CD4-positive, alpha-beta T cell treated with Interleukin-17A for 4 hours (primary cell): Measurements from ENCODE around the gene POP7.
A peak's percentile ranks its signal among the peaks of the same experiment; 100 is the strongest.

ENCODE experiments used
- DNase-seq: peaks from one replicate; pipeline ENCODE4 v3.0.0-alpha.2; 2020; ENCODE audit warnings: mixed read lengths

Gene POP7

DNA sequence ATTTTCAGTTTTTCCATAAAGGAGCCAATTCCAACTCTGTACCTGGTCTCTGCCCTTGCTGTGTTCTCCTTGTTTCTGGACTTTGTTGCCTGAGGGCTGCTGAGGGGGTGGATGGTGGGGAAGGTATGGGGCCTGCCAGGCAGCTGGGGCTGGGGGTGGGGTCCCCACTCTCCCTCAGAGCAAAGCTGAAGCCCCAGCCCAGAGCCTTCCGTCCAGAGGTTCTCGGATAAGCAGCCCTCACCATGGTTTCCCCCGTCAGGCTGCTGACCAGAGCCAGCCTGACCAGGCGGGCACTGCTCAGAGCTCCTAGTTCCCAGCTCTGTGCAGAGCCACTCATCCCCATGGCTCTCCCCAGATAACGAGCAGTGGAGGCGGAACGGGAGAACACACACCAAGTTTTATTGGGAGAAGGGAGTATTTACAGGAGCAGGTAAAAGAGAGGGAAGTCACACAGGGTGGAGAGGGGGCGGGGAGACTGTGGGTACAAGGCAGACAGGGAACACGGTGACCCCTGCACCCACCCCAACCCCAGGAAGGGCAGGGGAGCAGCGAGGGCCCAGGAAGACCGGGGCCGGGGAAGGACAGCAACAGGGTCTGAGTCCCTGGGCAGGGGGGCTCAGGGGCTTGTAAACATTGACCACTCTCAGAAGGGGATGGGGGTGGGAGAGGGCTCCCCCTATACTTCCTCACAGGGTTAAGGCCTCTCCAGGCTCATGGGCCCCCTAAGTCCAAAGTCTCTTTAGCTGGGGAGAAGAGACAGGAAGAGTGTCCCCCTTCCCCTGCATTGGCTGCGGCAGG lies 26.6 kb upstream of the POP7 start:
- no peak for DNase-seq

DNA sequence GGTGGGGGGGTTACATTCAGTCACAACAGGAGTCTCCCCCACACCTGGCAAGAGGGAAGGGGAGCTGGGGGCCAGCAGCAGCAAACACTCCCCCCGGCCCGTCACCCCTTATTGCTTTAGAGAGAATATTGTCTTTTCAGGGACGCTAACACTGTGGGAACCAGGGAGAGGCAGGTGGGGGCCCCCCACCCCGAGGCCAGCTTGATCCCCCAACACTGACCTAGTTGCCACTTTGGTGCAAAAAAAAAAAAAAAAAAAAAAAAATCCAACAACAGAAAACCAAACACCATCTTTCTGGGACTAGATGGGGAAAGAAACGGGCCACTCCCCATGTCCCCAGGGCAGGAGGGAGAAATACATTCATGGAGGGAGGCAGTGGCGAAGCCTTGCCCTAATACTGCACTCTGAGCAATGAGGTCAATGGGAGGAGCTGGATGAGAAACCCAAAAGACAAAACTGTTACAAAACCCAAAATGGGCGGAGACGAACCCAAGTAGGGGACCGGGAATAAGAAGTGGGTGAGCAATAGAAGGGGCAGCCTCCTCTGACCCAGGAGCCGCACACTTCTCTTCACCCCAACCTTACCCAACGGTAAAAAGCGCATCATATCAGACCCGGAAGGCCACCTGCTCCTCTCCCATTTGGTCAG lies 25.9 kb upstream of the POP7 start:
- DNase-seq: no peak

DNA sequence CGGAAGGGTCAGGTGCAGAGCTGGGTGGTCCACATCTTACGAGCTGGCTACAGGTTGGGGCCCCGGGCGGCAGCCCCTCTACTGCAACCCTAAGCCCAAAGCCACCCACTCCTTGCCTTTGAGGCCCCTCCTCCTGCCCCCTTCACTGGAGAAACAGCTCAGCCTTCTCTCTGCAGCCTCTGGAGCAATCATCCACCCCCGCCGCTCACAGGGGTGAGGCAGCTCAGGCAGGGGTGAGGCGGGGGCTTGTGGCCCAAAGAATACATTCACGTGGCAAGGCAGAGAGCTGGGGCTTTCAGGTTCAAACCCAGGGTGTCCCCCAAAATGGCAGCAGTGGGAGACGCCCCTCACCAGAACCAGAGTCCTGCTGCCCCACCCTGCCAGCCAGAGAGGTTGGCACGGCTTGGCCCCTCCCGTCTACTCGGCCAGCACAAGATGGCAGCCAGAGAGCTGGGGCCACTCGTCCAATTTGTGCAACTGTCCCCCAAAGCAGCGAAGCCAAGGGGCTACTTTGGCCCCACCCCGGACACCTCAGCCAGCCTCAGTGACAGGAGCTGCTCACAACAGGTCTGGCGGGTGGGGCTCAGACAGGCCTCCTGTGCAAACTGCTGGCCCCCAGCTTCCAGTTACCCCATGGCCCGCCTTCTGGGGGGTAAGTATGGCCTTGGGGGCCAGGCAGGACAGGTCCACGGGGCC lies 25.2 kb upstream of the POP7 start:
- DNase-seq: peak; percentile 27

DNA sequence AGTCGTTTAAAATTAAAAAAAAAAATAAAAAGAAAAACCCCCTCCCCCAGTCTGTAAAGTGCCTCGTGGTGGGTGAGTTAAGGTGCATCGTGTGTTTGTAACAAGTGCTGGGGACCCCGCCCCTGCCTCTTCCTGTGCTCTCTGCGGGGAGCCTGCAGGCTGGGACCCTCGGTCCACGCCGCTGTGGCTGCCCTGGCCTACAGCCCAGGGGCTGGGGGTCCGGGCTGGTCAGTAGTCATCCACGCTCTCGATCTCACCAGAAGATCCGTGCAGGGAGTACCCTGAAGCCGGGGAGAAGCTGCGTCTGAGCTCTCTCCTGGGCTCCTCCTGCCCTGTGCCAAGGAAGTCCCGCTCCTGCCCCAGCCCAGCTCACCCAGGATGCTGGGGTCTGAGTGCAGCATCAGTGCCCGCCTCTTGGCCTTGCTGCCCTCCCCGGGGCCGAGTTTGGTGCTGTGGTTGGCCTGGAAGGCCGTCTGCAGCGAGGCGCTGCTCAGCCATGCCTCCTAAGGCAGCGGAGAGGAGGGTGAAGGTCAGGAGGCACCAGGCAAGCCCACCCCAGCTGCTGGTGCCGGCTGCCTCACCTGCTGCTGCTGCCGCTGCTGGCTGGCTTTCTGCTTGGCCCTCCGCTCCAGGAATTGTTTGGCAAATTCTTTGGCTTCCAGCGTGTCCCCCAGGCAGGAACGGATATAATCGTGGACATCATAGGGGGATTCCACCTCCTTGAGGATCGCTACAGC lies 24.3 kb upstream of the POP7 start:
- no peak for DNase-seq

DNA sequence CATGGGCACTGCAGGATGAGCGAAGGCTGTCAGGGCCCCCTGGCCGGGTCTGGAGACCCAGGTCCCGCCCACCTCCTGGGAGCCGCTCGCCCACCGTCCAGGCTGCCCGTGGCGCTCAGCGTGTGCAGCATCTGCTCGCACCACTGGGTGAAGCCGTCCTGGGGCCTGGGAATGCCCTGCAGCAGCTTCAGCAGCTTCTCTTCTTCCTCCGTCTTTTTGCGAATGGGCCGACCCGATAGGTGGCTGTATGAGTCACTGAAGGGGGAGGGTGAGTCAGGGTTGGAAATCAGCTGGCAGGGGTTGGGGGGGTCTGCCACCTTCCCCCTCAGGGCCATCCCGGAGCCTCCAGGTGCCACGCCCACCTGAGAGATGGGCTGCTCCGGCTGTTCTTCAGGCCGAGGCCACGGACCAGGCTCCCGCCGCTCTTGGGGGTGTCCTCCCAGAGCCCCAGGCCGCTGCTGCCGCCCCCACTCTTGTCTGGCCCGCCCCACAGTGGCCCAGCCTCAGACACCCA lies 23.6 kb upstream of the POP7 start:
- peak; percentile 43 for DNase-seq

DNA sequence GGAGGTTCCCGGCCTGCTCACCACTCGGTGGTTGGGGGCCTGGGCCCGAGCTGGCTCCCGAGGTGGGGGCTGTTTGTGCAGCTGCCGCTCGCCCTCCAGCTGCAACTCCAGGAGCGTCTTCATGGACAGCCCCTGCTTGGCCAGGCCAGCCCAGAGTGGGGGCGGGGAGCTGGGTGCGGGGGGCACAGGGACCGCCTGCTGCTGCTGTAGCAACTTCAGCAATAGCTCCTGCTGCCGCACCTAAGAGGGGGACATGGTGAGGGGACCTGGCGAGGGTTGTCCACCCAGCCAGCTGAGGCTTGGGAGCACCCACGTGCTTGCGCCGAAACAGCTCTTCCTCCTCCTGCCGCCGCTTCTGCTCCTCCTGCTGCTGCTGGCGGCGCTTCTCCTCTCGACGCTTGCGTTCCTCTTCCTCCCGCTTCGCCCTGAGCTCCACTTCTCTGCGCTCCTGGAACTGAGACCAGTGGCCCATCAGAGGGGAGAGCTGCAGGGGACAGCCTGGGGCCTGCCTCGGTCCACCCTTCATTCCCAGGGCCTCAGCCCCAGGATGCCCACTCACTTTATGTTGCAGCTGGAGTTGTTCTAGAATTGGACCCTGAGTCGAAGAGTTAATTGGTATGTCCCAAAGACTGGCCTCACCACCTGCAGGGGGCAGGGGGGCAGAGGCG lies 22.8 kb upstream of the POP7 start:
- no peak for DNase-seq

DNA sequence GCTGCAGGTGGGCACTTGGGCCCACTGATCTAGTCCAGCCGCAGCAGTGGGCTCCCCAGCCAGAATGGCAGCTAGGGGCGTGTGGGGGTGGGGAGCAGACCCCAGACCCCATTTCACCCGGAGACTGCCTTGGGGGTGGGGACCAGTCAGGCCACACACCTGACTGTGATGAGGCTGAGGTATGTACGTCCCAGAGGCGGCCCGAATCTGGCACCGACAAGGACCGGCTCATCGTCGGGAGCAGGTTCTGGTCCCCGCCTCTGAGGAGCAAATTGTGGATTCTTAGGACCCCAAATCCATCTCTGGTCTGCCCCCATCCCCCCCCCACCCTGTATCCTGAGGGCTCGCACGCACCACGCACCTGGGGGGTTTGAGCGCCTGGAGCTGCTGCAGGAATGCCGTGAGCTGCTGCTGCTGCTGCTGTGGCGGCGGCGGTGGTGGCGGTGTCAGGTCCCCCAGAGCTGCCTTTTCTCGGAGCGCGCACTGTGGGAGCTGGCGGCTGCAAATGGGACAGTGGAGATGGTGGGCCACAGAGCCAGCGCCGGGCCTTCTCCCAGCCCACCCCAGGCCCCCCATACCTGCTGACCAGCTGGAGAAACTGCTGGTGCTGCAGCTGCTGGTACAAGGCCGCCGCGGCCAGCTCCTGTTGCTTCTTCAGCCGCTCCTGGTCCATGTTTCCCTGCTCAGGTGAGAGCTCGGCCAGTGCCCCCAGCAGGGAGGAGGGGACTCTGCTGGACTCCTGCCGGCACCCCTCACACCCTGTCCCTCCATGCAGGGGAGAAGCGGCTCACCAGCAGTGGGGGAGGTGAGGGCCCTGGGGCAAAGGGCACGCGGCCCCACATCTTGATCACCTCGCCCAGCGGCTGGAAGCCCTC lies 22.0 kb upstream of the POP7 start:
- no peak for DNase-seq

DNA sequence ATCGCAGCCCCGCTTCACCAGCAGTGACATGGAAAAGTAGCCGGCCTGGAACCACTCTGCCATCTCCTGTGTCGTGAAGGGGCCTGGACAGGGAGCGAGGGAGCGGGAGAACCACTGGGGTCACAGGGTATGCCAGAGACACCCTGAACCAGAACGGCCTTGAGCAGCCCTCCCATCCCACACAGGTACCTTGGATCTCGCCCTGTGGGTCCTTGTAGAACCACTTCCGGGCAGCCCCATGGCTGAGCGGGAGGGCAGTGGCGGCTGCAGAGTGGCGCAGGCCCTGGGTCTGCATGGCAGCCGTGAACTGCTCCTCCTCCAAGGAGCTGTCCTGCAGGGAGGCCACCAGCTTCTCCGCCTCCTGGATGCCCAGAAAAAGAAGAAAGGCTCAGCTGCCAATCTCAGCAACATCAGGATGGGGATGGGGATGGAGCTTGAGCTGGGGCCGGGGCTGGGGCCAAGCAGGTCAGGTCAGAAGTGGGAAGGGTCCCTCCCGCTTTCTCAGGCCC lies 21.3 kb upstream of the POP7 start:
- DNase-seq: no peak

DNA sequence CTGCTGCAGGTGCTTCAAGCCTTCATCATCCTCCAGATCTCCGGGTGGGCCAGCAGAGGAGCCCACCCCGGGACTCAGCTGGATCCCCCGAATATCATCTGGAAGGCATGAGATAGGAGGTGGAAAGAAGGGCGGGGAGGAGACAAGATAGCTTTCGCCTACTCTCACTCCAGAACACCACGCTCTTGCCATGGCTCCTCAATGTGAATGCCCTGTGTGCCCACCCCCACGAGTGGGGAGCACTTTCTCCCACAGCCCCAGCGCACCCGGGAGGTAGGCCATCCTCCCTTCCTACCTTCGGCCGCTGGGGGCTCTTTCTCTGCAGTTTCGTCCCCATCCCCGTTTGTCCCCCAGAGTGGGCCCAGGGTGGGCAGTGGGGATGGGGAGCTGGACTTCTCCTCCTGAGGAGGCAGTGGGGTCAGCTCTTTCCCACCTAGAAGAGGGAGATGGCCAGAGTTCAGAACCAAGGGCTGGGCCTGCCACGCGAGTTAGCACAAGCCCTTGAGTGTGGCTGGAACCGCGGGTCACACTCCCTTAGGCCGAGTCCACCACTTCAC lies 20.8 kb upstream of the POP7 start:
- no peak for DNase-seq

DNA sequence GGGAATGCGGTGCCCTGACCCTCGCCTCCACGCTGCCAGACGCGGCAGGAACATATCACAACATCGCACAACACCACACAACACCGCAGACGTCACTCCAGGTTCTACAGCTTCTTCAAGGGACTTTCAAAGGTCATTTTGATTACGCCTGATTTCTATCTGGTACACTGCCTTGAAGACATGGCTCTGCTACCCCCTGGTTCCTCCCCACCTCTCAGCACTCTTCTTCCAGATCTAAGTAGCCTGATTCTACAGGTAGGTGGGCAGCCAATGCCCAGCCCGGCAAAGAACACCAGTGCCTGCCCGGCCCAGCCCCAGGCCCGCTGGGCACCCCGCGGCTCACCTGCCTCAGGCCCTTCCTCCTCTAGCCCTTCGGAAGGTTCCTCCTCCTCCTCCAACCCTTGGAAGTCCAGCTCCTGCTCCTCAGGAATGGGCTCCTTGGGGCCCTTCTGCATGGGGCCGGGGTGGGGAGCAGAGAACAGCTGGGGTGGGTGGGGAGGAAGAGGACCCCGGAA lies 20.2 kb upstream of the POP7 start:
- DNase-seq: no peak

DNA sequence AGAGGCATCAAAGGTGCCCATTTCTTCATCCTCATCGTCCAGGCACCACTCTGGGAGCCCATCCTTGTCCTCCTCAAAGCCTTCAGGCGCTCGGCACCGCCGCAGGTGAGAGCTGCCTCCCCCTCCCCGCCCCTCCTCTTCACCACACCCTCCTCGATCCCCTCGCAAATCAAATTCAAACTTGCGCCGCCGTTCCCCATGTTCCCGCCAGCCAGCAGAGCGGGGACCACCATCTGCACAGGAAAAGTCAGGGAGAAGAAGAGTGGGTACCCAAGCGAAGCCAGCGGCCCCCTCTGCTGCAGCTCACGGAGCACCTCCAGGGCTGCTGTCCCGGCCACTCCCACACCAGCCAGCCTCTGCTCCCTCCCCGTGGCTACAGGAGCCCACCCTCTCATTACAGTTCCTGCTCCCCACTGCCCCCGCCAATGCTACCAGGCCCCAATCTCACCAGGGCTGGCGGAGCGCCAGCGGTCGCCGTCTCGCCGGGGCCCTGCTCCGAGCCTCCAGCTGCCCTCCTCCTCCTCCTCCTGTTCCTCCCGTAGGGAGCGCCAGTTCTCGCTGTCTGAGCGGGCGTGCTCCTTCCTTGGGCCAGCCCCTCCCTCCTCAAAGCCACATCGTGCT lies 19.6 kb upstream of the POP7 start:
- DNase-seq: no peak

DNA sequence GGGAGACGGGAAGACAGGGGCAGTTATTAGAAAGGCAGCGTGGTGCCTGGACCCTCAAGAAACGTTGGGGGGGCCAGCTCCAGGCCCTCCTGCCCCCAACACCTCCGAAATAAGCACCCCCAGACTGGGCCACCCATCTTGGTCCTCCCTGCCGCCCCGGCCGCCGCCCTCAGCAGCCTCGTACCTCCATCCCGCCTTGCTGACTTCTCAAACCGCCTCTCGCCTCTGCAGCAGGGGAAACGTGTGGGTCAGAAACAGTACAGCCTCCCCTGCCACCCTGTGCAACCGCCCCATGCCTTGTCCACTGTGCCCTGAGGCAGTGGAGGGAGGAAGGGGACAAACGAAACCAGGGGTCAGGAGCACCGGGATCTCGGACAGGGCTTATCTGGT lies 19.1 kb upstream of the POP7 start:
- no peak for DNase-seq

DNA sequence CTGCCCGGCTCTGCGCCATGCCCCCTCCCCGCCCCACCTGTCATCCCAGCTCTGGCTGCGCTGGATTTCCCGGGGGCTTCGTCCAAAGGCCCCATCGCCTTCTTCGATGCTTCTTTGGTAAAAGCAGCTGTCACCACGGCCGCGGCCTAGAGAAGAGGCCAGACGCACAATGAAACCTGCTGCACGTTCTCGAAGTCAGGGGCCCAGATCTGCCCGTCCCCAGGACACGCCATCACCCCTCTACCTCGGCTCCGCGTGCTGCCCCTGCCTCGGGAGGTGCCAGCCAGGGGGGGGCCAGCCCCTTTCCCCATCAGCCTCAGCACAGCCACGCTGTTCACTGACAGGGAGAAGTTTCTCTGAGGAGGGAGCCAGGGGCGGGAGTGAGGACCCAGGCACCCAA lies 18.7 kb upstream of the POP7 start:
- DNase-seq: no peak

DNA sequence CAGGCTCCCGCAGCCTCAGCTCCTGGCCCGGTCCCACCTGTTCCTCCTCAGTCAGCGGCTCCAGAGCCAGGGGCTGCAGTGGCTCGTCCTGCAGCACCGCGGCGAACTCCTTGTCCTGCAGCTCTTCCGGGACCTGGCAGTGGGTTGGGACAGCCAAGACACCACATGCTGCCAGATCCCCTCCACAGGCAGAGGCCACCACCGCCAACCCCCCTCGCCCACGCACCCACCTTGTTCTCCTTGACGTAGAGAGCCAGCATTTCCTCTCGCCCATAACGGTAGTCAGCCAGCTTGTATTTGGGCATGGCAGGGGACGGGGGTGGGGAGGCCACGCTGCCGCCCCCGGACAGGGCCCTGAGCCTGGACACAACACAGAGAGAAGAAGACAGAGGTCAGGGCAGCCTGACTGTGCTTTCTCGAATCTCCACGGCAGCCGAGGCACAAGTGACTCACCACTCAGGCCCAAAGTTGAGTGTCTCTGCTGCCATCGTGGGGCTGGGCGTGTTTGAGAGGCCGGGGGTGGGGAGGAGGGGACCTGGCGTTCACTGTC lies 18.1 kb upstream of the POP7 start:
- DNase-seq: no peak

DNA sequence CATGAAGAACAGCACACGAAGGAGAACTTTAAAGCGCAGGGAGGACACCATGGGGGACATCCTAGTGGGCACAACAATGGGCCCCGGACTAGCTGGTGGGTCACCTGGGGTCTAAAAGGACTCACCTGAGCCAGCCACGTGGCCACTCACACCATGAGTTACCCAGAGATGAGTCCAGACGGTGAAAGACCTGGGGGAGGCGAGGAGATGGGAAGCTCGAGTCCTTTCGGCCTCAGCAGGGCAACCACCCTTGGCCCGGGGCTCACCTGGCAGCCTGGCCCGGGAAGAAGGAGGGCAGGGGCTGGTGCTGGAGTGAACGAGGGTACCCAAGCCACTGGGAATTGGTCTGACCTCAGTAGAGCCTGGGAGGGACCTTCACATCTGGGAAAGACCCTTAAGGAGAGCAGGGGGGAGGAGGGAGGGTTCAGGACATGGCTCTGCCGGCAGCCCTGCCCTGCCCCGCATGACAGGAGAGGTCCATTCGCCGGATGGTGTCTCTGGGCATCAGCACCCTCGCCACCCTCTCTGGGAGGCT lies 17.5 kb upstream of the POP7 start:
- DNase-seq: no peak

DNA sequence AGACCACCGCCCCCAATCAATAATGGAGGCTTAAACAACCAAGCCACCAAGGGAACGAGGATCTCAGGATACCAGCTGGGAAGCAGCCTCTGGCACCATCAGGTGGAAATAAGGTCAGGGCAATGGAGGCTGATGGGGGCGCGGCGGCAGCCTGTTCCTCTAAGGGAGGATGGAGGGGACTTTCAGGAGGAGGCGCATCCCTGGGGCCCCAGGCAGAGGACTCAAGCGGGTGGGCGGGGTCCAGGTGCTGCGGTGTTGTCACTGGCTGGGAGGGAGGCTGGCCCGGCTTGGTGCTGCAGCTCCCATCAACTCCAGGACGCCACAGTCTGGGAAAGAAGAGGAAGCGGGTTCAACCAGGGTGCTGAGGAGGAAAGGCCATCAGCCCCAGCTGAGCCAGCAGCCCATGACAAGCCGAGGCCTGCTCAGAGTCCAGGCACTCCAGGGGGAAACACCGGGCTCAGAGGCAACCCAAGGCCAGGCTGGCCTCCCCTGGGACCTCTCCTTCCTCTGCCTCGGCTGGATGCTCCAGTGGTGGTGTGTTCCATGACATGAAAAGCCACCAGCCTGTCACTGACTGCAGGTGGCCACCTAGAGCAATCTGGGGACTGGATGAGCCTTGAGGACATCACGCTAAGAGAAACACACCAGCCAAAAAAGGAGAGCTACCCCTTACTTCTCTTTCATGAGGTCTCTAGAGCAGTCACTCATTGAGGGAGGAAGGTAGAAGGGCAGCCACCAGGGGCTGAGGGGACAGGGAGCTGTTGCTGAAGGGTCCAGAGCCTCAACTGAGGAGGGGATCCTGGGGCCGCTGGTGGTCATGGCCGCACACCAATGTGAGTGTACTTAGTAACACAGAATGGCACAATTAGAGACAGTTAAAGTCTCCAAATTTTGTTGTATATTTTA lies 16.4 kb upstream of the POP7 start:
- DNase-seq: no peak

DNA sequence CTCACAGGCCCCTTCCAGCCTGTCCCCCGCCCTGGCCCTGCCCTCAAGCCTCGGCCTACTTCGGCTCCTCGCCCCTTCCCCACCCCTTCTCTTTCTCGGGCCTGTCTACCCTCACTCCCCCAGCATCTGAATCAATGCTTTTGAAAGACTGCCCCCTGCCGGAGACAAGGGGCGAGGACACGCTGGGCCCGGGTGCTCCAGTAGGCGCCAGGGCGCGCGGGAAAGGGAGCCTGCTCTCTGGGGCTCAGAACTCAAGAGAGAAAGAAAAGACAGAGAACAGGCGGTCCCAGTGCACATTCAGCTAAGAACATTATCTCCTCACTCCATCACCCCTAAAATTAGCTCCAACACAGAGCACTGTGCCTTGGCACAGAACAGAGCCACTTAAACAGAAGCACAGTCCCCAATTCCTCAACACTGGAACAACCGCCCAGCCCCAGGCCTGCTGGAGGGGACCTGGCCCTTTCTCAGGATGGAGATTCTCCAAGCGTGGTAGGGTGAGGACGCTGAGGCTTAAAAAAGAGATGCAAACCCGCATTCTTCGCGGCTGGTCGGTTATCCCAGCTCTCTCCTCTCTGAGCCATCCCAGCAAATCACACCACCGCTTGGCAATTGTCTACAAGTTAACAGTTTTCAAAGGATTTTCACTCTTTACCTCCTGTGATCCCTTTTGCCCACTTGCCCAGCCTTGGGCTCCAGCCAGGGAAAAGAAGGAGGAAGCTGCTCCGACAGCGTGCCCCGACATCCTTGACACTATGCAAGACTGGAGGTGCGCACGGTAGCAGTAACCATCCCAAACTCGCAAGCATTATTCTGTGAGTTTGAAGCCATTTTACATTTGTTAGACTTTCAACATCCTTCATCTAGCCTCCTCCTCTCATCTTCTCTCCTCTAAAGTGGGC lies 14.0 kb upstream of the POP7 start:
- DNase-seq: peak; percentile 89
